Naive thymus-derived CD4-positive, alpha-beta T cell (primary cell): ENCODE measurements around the gene CAPG. TPM values are rescaled to one million over a fixed set of nuclear protein-coding genes. Genes with fewer than 3 reads are reported as not detected.

Source experiments
- ATAC-seq: fragments of 150-1000 bp; cut with Tn5 transposase; 2 replicates; pipeline ENCODE4 v1.10.0; 2021; ENCODE audit warnings: mild to moderate bottlenecking, moderate library complexity
- CTCF ChIA-PET: fragments of 350-600 bp; sonication (Branson Sonifier 250); formaldehyde crosslinking; loops from one replicate; lab custom pipeline; 2021; ENCODE audit warnings: antibody characterized with exemption; lab: Charles Lee
- POLR2A ChIA-PET: fragments of 350-600 bp; sonication (Branson Sonifier 250); formaldehyde crosslinking; loops from one replicate; lab custom pipeline; 2021; ENCODE audit warnings: antibody characterized with exemption, inconsistent platforms; lab: Charles Lee
- DNase-seq, 9 donors: peaks; one replicate each; pipeline versions ENCODE4 v3.0.0 to v3.0.0-alpha.2; 2020 to 2022; ENCODE audit warnings: mixed read lengths in 1 of 9
- H3K27ac ChIP-seq: one replicate; pipeline ENCODE4 v1.7.0; 2013; ENCODE audit warnings: mild to moderate bottlenecking, low read depth, low read length, moderate library complexity
- H3K27me3 ChIP-seq, 2 donors: one replicate each; pipeline ENCODE4 v1.7.0; 2013; ENCODE audit warnings: low read length in 2 of 2, mild to moderate bottlenecking in 2 of 2, moderate library complexity in 2 of 2; ENCODE audit not compliant: control insufficient read depth in 2 of 2, insufficient read depth in 2 of 2
- H3K36me3 ChIP-seq, 3 experiments: 1 replicate in 2 of 3; 2 replicates in 1 of 3; pipeline ENCODE4 v1.7.0; 2013; ENCODE audit warnings: low read length in 3 of 3, mild to moderate bottlenecking in 3 of 3, moderate library complexity in 1 of 3; ENCODE audit not compliant: insufficient read depth in 3 of 3, control insufficient read depth in 2 of 3
- H3K4me1 ChIP-seq, 2 donors: one replicate each; pipeline ENCODE4 v1.7.0; 2013; ENCODE audit warnings: low read length in 2 of 2, mild to moderate bottlenecking in 2 of 2, moderate library complexity in 1 of 2; ENCODE audit not compliant: control insufficient read depth in 2 of 2, insufficient read depth in 2 of 2
- H3K4me3 ChIP-seq: 2 replicates; pipeline ENCODE4 v1.7.0; 2013; ENCODE audit warnings: mild to moderate bottlenecking, low read length
- H3K9me3 ChIP-seq, 3 experiments: 1 replicate in 2 of 3; 2 replicates in 1 of 3; pipeline ENCODE4 v1.7.0; 2013; ENCODE audit warnings: low read length in 3 of 3; ENCODE audit not compliant: control insufficient read depth in 2 of 3
- H3K27ac Mint-ChIP-seq, 9 donors: one replicate each; pipeline ENCODE4 v1.8.0; 2020 to 2022; ENCODE audit warnings: mixed read lengths in 9 of 9, mild to moderate bottlenecking in 8 of 9, moderate library complexity in 5 of 9, inconsistent platforms in 2 of 9
- H3K27me3 Mint-ChIP-seq, 5 donors: one replicate each; pipeline ENCODE4 v1.8.0; 2021 to 2022; ENCODE audit warnings: mixed read lengths in 5 of 5, mild to moderate bottlenecking in 1 of 5
- H3K36me3 Mint-ChIP-seq, 5 donors: one replicate each; pipeline ENCODE4 v1.8.0; 2020 to 2022; ENCODE audit warnings: mixed read lengths in 5 of 5, mild to moderate bottlenecking in 3 of 5, inconsistent platforms in 1 of 5
- H3K4me1 Mint-ChIP-seq, 7 donors: one replicate each; pipeline ENCODE4 v1.8.0; 2020 to 2022; ENCODE audit warnings: mixed read lengths in 7 of 7, mild to moderate bottlenecking in 3 of 7, inconsistent platforms in 1 of 7
- H3K4me3 Mint-ChIP-seq, 10 donors: one replicate each; pipeline ENCODE4 v1.8.0; 2020 to 2022; ENCODE audit warnings: mild to moderate bottlenecking in 10 of 10, mixed read lengths in 10 of 10, moderate library complexity in 6 of 10, inconsistent platforms in 2 of 10
- H3K9me3 Mint-ChIP-seq, 11 donors: one replicate each; pipeline ENCODE4 v1.8.0; 2020 to 2022; ENCODE audit warnings: mixed read lengths in 11 of 11, mild to moderate bottlenecking in 4 of 11, inconsistent platforms in 1 of 11, moderate library complexity in 1 of 11
- intact Hi-C, 2 donors: fragments of 100-400 bp; cut with micrococcal nuclease; formaldehyde crosslinking; loops; one replicate each; pipeline ENCODE4 v1.15.1; 2023
- polyA plus RNA-seq, 2 donors: library from polyadenylated mRNA; unstranded; fragments of 300-500 nt; fragmentation: Illumina TruSeq; gene quantifications; one replicate each; pipeline ENCODE4 v1.2.3, GENCODE V29; 2021
- total RNA-seq, 6 experiments: library from RNA in 5 of 6; stranded (reverse) in 5 of 6; gene quantifications; 1 replicate in 5 of 6; 2 replicates in 1 of 6; pipeline ENCODE4 v1.2.3 and lab custom pipeline; 2021 to 2026

CAPG gene
- total and polyA plus RNA-seq, 7 experiments from 2014 or later = 12.9 to 265 (median 34.3) TPM

DNA sequence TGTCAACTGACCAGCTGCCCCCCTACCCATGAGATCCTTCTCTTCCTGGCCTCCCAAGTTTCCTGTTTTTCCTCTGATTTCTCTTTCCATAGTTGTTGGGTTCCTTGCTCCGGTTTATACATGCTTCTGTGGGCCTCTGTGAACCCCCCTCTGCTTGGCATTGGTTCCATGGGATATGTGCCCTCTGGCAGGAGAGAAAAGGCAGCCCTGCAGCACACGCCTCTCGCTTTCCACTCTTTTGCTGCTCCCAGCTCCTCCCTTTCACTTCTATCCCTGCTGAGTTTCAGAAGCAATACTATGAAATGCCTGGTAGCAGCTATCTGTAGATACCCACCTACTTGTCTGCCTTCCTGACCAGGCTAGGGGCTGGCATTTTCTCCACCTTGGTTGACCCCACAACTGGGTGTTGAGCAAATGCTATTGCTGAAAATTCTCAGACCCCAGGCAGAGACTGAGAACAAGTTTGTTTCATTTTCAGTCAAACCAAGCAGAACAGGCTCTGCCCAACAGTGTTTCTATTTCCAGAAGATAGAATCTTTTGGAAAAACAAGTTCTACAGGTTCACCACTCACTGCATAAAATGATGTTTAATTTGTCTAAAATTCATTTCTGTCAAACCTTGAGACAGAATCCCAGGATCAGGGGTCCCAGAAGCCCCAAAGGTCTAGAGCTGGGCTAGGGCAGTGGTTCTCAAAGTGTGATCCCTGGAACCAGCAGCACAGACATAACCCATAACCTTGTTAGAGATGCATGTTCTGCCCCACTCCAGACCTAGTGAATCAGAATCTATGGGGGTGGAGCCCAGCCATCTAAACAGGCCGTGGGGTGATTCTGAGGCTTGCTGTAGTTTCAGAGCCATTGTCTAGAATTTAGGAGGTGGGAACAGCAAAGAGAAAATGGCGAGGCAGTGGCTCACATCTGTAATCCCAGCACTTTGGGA lies 13.4 kb downstream of the CAPG start:
- H3K36me3 ChIP-seq = peaks cover 0 to 33% (median 0%) of the 10 kb centered on the region in 3 experiments
- peaks cover 0 to 6% of the 10 kb centered on the region in 2 donors for H3K4me1 ChIP-seq
- no peak overlapping the region for H3K4me3 ChIP-seq
- CTCF ChIA-PET = no interaction called here
- no peaks in the 10 kb centered on the region for H3K9me3 ChIP-seq
- H3K9me3 Mint-ChIP-seq = no peaks in the 10 kb centered on the region
- H3K4me1 Mint-ChIP-seq = peaks cover 0 to 42% (median 10%) of the 10 kb centered on the region in 7 donors
- H3K4me3 Mint-ChIP-seq = no peak overlapping the region
- intact Hi-C loops = no loop called here
- DNase-seq = no peak
- H3K36me3 Mint-ChIP-seq = peaks cover 0 to 33% (median 9%) of the 10 kb centered on the region in 5 donors
- H3K27ac ChIP-seq = no peak overlapping the region
- peak overlapping the region in 4 of 9 donors; percentile 14 to 56 (median 37) for H3K27ac Mint-ChIP-seq
- POLR2A ChIA-PET = interaction anchor here (0.6 kb wide), 2 partner anchors 22 to 191 kb away, joined by 3 read pairs; no protein-coding TSS in a partner anchor
- H3K27me3 ChIP-seq = no peaks in the 10 kb centered on the region
- no peaks in the 10 kb centered on the region for H3K27me3 Mint-ChIP-seq
- ATAC-seq = no peak

DNA sequence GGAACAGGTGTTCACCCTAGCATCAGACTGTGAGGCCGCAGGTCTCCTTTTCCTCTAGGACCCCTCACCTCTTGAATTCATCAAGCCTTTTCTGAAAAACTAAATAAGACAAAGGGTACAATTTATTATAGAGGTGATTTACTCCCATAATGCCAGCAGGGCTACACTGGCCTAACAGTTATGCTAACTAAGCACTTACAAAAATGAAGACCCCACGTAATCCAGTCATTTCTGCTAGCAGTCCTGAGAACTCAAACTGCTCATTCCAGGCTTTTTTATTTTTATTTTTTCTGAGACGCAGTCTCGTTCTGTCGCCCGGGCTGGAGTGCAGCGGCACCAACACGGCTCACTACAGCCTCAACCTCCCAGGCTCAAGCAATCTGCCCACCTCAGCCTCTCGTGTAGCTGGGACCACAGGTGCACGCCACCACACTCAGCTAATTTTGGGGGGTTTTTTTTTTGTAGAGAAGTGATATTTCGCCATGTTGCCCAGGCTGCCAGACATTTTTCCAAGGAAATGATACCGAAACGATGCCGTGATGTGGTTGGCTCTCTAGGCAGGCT lies 14.2 kb downstream of the CAPG start:
- Mint-ChIP-seq H3K9me3 (no peaks in the 10 kb centered on the region), H3K27me3 (no peaks in the 10 kb centered on the region), H3K4me1 (peaks cover 5 to 48% (median 15%) of the 10 kb centered on the region in 7 donors), H3K4me3 (no peak overlapping the region), H3K27ac (no peak overlapping the region), H3K36me3 (peaks cover 0 to 29% (median 7%) of the 10 kb centered on the region in 5 donors)
- peaks cover 0 to 11% of the 10 kb centered on the region in 2 donors for H3K4me1 ChIP-seq
- ChIA-PET CTCF (no interaction called here), POLR2A (no interaction called here)
- H3K36me3 ChIP-seq = peaks cover 0 to 29% (median 0%) of the 10 kb centered on the region in 3 experiments
- intact Hi-C loops = no loop called here
- no peak overlapping the region for H3K4me3 ChIP-seq
- no peak overlapping the region for H3K27ac ChIP-seq
- H3K27me3 ChIP-seq = no peaks in the 10 kb centered on the region
- H3K9me3 ChIP-seq = no peaks in the 10 kb centered on the region
- no peak for ATAC-seq
- no peak for DNase-seq

DNA sequence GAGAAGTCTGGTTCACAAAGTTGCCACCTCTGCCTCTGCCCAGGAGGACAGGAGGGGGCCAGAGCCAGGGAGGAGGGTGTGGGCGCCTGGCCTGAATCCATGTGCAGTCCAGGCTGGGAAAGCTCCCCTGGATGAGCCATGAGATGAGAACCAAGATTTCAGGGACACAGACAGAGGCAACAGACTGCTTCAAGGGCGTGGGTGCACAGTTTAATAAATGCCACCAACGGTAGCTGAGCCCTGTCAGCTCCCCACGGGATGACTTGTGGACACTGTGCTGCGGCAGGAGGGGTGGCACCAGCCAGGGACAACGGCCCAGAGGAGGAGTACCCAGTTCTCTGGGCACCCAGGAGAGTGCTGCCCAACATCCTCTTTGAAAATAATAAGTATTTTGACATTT lies 15.2 kb downstream of the CAPG start:
- Histone ChIP-seq H3K4me3 (no peak overlapping the region), H3K9me3 (no peaks in the 10 kb centered on the region), H3K4me1 (peaks cover 0 to 11% of the 10 kb centered on the region in 2 donors), H3K27ac (no peak overlapping the region), H3K27me3 (no peaks in the 10 kb centered on the region), H3K36me3 (peaks cover 0 to 28% (median 0%) of the 10 kb centered on the region in 3 experiments)
- Mint-ChIP-seq H3K36me3 (peaks cover 0 to 22% (median 4%) of the 10 kb centered on the region in 5 donors), H3K9me3 (no peaks in the 10 kb centered on the region), H3K4me1 (peaks cover 5 to 44% (median 15%) of the 10 kb centered on the region in 7 donors), H3K27ac (peak overlapping the region in 1 of 9 donors; percentile 54), H3K4me3 (no peak overlapping the region), H3K27me3 (no peaks in the 10 kb centered on the region)
- intact Hi-C loops = loop anchor here in 1 of 2 donors (5.0 kb wide), 1 partner anchor 43 kb away; the partner anchor contains the start of genes ELMOD3 and RETSAT
- DNase-seq (no peak), ATAC-seq (no peak)
- ChIA-PET POLR2A (no interaction called here), CTCF (interaction anchor here (0.6 to 11.5 kb wide), 2 partner anchors 147 to 158 kb away, joined by 3 to 90 read pairs; no protein-coding TSS in a partner anchor)

DNA sequence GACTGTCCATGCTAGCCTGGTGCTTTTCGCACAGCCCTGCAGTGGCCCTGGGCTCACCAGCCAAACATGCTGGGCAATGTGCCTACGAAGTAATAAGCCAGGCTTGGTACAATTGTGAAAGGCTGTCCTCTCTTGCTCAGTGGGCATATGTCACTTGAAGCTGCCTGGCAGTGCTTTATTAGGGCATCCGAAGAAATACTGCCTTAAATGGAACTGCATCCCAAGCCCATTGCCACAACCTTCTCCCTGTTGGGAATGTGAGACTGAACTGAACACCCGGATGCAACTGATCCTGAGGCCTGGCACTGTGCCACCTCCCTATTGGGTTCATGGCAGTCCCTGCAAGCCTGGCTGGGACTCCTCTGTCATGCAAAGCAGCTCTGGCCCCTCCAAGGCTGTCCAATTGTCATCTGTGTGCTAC lies 15.9 kb downstream of the CAPG start:
- ATAC-seq (no peak), DNase-seq (no peak)
- H3K36me3 Mint-ChIP-seq = peaks cover 0 to 19% (median 4%) of the 10 kb centered on the region in 5 donors
- H3K4me1 ChIP-seq = peaks cover 0 to 11% of the 10 kb centered on the region in 2 donors
- H3K4me3 ChIP-seq = no peak overlapping the region
- H3K27me3 ChIP-seq = no peaks in the 10 kb centered on the region
- no peak overlapping the region for H3K27ac ChIP-seq
- peak overlapping the region in 5 of 9 donors; percentile 18 to 70 (median 51) for H3K27ac Mint-ChIP-seq
- H3K9me3 Mint-ChIP-seq = no peaks in the 10 kb centered on the region
- H3K4me1 Mint-ChIP-seq = peaks cover 5 to 44% (median 15%) of the 10 kb centered on the region in 7 donors
- H3K27me3 Mint-ChIP-seq = no peaks in the 10 kb centered on the region
- H3K4me3 Mint-ChIP-seq = no peak overlapping the region
- POLR2A ChIA-PET = interaction anchor here (1.1 kb wide), 1 partner anchor 157 kb away, joined by 3 read pairs; no protein-coding TSS in a partner anchor
- intact Hi-C loops = loop anchor here in 1 of 2 donors (5.0 kb wide), 1 partner anchor 42 kb away; the partner anchor contains the start of genes ELMOD3 and RETSAT
- CTCF ChIA-PET = interaction anchor here (0.6 to 11.5 kb wide), 2 partner anchors 147 to 158 kb away, joined by 3 to 90 read pairs; no protein-coding TSS in a partner anchor
- no peaks in the 10 kb centered on the region for H3K9me3 ChIP-seq
- peaks cover 0 to 35% (median 0%) of the 10 kb centered on the region in 3 experiments for H3K36me3 ChIP-seq

DNA sequence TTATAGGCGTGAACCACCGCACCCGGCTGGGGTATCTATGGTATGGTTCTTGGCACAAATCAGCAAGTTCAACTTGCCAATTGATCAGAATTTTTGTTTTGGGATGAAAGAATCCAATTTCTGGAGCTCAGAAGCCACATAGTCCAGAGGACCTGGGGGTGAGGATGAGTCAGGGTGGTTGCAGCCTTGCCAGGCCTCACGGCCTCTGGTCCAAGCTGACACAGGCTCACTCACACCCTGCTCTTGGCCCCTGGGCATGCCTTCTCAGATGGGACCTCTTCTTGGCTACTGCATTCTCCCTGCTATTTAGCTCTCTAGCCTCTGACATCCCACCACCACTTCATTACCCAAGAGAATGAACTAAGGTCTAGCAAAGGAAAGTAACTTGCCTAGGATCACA lies 16.3 kb downstream of the CAPG start:
- H3K27me3 ChIP-seq = no peaks in the 10 kb centered on the region
- H3K9me3 ChIP-seq = no peaks in the 10 kb centered on the region
- Mint-ChIP-seq H3K9me3 (no peaks in the 10 kb centered on the region), H3K27me3 (no peaks in the 10 kb centered on the region), H3K36me3 (peaks cover 0 to 19% (median 4%) of the 10 kb centered on the region in 5 donors), H3K27ac (peak overlapping the region in 5 of 9 donors; percentile 6 to 66 (median 51)), H3K4me3 (no peak overlapping the region), H3K4me1 (peaks cover 5 to 42% (median 15%) of the 10 kb centered on the region in 7 donors)
- peaks cover 0 to 39% (median 3%) of the 10 kb centered on the region in 3 experiments for H3K36me3 ChIP-seq
- DNase-seq = no peak
- CTCF ChIA-PET = interaction anchor here (0.9 to 11.5 kb wide), 3 partner anchors 15 to 159 kb away, joined by 3 to 90 read pairs (median 3); no protein-coding TSS in a partner anchor
- POLR2A ChIA-PET = interaction anchor here (0.6 to 1.1 kb wide), 2 partner anchors 157 to 210 kb away, joined by 3 to 5 read pairs; no protein-coding TSS in a partner anchor
- H3K4me3 ChIP-seq = no peak overlapping the region
- intact Hi-C loops = loop anchor here in 1 of 2 donors (5.0 kb wide), 1 partner anchor 42 kb away; the partner anchor contains the start of genes ELMOD3 and RETSAT
- H3K4me1 ChIP-seq = peaks cover 0 to 11% of the 10 kb centered on the region in 2 donors
- H3K27ac ChIP-seq = no peak overlapping the region
- no peak for ATAC-seq
